Stimulated activated CD8-positive, alpha-beta memory T cell treated with anti-CD3 and anti-CD28 coated beads, Interleukin-15, amount 100 ng/mL, for 48 hours (primary cell): ENCODE results near the gene MFAP5.
"Not testable (repeated sequence)": the region's sequence is repeated elsewhere in the genome, so short reads cannot be mapped to it uniquely, and the experiment has no call there.

ENCODE experiments used
- DNase-seq, 2 donors: peaks; one replicate each; pipeline ENCODE4 v3.0.0-alpha.2; 2020; ENCODE audit warnings: low read depth in 2 of 2

The MFAP5 gene

DNA sequence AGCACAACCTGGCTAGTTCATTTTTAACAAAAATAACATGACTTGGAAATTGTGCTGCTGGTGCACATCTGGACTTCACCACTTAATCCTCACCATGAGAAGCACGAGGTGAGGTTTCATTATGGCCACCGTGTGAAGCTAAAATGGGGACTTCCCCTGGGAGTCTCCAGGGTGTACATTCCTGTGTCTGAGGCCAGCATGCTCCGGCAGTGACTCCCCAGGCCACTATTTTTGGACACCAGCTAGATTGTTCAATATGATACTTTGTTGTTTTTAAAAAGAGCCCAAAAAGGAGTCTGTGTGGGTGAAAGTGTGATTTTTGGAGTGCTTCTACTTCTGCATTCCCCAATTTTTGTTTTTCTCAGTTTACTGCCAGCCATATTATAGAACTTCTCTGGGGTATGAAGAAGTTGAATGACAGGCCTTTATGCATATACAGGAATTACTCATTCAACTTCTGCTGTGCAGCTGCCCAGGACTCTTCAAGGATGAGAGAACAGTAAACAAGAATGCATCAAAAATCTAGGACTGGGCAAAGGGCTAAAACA, 33.1 kb downstream of the MFAP5 start:
- no peak for DNase-seq

DNA sequence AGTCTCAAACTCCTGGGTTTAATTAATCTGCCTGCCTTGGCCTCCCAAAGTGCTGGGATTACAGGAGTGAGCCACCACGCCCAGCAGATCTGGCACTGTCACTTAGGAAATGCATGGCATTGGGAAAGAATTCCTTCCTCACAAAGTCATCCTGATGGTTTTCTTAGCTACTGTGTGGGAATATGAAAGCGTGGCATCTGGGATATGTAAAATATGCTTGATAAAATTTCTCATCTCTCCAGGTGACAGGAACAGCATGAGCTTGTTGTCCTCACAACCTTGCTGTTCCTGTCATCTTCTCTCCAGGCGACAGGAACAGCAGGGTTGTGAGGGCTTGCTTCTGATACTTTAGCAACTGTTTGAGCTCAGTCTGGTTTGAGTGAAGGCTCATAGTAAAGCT, 33.9 kb downstream of the MFAP5 start:
- no peak for DNase-seq

DNA sequence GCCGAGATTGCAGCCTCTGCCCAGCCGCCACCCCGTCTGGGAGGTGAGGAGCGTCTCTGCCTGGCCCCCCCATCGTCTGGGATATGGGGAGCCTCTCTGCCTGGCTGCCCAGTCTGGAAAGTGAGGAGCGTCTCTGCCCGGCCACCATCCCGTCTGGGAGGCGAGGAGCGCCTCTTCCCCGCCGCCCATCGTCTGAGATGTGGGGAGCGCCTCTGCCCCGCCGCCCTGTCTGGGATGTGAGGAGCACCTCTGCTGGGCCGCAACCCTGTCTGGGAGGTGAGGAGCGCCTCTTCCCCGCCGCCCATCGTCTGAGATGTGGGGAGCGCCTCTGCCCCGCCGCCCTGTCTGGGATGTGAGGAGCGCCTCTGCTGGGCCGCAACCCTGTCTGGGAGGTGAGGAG, 37.9 kb downstream of the MFAP5 start:
- DNase-seq: not testable (repeated sequence)

DNA sequence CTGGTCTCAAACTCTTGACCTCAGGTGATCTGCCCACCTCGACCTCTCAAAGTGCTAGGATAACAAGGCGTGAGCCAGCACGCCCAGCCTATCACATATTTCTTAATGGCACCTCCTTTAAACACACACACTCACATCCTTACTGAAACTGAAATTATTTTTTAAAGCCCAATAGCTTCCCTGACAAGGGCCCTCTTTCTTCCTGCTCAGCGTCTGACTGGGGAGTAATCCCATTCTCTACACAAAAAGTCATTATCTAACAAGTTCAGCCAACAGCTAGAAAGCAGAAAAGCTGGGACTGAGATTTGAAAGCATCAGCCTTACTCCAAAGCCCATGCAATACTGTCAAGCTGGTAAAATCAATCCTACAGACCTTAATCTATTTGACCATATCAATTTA, 40.0 kb downstream of the MFAP5 start:
- DNase-seq: no peak

DNA sequence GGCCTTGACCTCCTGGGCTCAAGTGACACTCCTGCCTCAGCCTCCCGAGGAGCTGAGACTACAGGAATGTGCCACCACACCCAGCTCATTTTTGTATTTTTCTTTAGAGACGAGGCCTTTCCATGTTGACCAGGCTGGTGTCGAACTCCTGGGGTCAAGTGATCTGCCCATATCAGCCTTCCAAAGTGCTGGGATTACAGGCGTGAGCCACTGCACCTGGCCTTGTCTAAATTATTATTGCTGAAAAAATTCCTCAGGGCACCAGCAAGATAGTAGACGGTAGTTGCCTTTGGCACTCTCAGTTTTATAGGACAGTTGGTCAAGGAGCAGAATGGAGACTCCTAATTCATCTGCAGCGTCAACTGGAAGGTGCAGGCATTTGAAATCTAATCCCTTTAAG, 47.4 kb downstream of the MFAP5 start:
- DNase-seq: no peak

DNA sequence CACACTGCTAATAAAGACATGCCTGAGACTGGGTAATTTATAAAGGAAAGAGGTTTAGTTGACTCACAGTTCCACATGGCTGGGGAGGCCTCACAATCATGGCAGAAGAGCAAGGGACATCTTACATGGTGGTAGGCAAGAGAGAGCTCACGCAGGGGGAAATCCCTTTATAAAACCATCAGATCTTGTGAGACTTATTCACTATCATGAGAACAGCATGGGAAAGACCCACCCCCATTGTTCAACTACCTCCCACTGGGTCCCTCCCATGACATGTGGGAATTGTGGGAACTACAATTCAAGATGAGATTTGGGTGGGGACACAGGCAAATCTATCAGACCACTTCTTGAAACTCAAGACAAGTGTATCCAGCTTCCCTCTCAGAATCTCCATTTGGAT, 48.7 kb downstream of the MFAP5 start:
- not testable (repeated sequence) for DNase-seq

DNA sequence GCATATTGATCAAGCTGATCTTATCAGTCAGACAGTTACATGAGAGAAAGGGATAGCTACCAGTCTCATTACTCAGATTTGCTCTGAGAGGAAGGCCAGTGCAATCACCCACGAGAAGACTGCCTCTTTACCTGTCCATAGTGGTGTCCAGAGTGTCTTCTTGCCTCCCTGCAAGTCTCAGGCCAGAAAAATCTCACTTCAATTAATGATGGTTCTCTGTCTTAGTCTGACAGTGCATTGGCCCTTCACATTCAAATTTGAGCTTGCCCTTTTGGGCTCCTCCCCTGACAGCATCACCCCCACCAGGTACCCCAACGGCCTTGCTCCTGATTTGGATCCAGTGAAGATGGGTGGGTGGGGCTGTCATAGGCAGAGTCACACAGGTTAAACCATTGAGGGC, 50.0 kb downstream of the MFAP5 start, which contains the start of gene AICDA:
Gene AICDA, minus strand, starts transcription at position 231 of the 400 bp plus-strand sequence. Its CDS starts 92 bp downstream, at position 139.
- DNase-seq: no peak

DNA sequence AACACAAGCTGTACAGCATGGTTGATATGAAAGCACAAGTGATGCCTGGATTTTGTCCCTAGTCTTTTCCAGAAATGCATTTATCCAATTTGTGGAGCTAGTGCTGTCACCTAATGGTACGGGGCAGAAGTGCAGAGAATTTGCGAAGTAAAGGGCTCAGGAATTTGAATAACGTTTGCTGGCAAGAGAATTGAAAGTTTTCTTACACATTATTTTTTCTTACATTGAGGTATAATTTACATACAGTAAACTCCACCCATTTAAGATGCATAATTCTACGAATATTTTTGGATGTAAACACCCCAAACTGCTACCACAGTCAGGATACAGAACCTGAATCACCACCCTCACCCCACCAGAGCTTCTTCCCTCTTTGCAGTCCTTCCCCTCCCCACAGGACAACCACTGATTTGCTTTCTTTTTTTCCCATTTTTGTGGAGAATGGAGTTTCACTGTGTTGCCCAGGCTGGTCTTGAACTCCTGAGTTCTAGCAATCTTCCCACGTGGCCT, 53.5 kb downstream of the MFAP5 start:
- DNase-seq: no peak

DNA sequence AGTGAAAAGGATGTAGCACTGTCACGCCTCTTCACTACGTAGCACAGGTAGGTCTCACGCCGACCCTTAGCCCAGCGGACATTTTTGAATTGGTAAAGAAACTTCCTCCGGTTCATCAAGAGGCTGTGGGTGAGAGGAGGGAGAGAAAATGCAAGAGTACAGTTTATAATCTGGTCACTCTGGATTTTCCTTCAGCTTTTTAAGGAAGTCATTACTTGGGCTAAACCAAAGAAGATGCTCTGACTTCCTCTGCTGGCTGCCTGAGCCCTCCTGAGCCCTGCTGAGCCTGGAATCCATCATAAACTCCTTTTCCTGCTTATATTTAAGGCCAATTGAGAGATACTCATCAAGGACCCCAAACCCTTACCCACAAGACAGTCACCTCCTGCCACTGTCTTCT, 55.7 kb downstream of the MFAP5 start:
- DNase-seq: no peak

DNA sequence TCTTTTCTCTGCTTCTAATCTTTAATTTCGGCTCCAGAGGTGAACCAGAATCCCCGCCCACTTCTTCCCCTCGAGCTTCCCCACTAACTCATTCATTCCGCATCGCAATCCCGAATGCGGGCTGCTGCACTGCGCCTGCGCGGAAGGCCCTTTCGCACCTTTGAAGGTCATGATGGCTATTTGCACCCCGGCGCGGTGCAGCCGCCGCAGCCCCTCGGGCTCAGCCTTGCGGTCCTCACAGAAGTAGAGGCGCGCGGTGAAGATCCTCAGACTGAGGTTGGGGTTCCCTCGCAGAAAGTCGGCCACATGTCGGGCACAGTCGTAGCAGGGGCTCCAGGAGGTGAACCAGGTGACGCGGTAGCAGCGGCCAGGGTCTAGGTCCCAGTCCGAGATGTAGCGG, 57.6 kb downstream of the MFAP5 start:
- no peak for DNase-seq

DNA sequence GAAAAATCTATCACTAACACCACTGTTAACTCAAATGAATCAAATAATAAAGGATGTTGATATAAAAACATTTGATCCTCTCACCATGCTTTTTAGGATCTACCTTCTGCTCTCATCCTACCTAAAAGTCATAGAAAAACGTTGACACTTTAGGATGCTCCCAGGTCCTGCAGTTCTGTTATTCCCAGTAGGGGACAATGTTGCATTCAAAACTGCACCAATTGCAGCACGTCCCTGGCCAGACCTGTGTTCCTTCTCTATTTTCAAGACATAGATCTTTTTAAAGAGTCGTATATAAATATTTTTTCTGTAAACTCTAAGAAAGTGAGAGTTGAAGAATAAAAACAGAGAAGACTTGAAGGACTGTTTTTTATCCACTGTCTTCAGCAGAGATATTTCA, 58.8 kb downstream of the MFAP5 start:
- DNase-seq: no peak

DNA sequence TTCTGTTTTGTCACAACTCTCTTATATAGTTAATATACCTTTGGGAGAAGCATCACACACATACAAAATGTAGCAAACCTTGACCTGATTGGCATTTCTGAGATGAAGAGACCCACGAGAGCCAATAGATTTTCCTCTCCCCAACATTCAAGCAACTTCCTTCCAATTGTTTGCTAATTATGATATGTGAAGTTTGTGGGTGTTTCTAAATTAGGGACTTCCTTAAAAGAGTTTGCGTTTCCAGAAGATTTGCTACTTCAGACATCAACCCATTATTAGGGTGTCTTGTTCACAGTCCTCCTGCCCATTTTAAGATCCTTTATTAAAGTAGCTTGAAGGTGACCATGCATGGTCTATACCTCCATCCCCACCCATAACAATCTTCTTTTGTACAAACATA, 59.3 kb downstream of the MFAP5 start:
- DNase-seq: no peak

DNA sequence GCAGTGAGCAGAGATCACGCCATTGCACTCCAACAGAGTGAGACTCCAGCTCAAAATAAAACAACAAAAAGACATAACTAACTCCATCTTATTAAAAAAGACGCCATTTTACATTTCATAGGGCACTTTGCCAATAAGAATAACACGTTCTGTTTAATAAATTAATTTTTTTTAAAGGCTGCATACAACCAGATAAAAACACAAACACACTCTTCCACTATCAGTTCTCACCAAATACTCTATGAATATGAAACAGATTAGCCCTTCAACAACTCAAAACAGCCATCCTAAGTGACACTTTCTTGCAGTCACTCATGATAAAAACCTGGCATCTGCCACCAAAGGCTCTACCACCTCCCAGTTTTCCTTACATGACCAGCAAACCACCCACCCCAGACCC, 66.1 kb downstream of the MFAP5 start:
- no peak for DNase-seq
